ENCODE data around the gene OR4M1.
"Not testable (repeated sequence)": the region's sequence is repeated elsewhere in the genome, so short reads cannot be mapped to it uniquely, and the experiment has no call there.

DNA sequence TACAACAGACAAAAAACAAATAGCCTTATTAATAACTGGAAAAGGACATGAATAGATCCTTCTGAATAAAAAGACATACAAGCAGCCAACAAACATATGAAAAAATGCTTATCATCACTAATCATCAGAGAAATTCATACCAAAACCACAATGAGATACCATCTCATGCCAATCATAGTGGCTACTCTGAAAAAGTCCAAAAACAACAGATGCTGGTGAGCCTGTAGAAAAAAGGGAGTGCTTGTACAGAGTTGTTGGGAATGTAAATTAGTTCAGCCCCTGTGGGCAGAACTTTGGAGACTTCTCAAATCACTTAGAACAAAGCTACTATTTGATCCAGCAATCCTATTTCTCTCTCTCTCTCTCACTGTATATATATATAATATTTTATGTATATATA lies 21.0 kb upstream of the OR4M1 start:
- not testable (repeated sequence) for TF ChIP-seq POLR2A (IDR thresholded peaks at IDR 0.05; ENCODE audit: low read length); GATA1 (IDR thresholded peaks at IDR 0.05; ENCODE audit: low read depth, low read length)

Measured in erythroblast (primary cell).